ENCODE data around the gene LRCH1.
"Not testable (repeated sequence)": the region's sequence is repeated elsewhere in the genome, so short reads cannot be mapped to it uniquely, and the experiment has no call there.

Gene LRCH1

DNA sequence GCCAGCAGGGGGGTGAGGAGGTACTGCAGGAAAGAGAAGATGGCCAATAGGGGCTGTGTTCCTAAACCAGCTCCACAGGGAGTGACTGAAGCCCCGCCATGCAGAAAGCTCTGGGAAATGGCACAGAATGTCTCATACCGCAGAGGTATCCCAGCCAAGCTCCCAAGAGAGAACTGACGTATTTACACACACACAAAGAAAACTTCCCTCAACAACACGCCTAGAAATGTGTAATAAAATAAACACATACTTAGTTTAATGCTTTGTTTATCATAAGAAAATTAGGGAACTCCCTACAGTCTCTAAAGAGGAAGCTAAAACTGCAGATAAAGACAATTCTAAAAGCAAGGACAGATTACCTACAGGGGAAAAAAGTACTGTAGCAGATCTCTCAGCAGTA is 204.0 kb downstream of the LRCH1 start:
- H3K4me3 ChIP-seq (ENCODE audit: control insufficient read depth, low read depth, low read length), result no peak overlapping the region
- no peak for TF ChIP-seq CTCF (conservative IDR thresholded peaks at IDR 0.05; ENCODE audit: control insufficient read depth, insufficient read depth, low read depth, low read length)
- DNase-seq (ENCODE audit: low read depth), result peak; percentile 90

DNA sequence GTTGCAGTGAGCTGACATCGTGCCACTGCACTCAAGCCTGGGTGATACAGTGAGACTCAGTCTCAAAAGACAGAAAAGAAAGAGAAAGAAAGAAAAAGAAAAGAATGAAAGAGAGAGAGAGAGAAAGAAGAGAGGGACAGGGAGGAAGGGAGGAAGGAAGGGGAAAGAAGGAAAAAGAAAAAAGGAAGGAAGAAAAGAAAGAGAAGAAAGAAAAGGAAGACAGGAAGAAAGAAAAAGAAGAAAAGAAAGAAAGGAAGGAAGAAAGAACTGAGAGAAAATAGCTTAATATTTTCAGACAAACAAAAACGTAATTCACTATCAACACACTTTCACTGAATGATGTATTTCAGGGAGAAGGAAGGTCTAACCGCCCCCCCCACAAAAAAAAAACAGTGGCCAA is 204.7 kb downstream of the LRCH1 start:
- DNase-seq (ENCODE audit: low read depth), result no peak
- no peak for TF ChIP-seq CTCF (conservative IDR thresholded peaks at IDR 0.05; ENCODE audit: control insufficient read depth, insufficient read depth, low read depth, low read length)
- H3K4me3 ChIP-seq (ENCODE audit: control insufficient read depth, low read depth, low read length), result no peak overlapping the region

DNA sequence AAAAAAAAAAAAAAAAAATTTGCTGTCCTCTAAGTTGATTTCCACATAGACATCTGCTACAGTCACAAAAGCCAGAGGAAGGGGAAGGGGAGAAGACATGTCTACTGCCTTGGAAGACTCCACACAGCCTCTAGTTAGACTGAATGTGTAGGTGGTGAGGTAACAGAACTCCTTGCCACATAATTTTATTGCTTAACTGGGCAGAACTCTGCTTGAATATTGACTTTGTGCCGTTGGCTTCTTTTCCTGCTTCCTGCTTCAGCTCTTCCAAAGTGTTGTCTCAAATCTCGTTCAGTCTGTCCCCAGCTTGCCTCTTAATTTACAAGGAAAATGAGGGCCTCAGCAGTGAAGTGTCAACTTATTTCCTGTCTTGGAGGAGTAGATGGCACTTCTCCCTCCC is 206.9 kb downstream of the LRCH1 start:
- peak; percentile 20 for DNase-seq (ENCODE audit: low read depth)
- no peak for TF ChIP-seq CTCF (conservative IDR thresholded peaks at IDR 0.05; ENCODE audit: control insufficient read depth, insufficient read depth, low read depth, low read length)
- no peak overlapping the region for H3K4me3 ChIP-seq (ENCODE audit: control insufficient read depth, low read depth, low read length)

- H3K4me3 ChIP-seq (ENCODE audit: control insufficient read depth, low read depth, low read length), result no peak overlapping the region
- no peak for DNase-seq (ENCODE audit: low read depth)
- TF ChIP-seq CTCF (conservative IDR thresholded peaks at IDR 0.05; ENCODE audit: control insufficient read depth, insufficient read depth, low read depth, low read length), result no peak
Observed at GRCh38 chr13:46761174-46761573, 208.2 kb downstream of the LRCH1 start.

DNA sequence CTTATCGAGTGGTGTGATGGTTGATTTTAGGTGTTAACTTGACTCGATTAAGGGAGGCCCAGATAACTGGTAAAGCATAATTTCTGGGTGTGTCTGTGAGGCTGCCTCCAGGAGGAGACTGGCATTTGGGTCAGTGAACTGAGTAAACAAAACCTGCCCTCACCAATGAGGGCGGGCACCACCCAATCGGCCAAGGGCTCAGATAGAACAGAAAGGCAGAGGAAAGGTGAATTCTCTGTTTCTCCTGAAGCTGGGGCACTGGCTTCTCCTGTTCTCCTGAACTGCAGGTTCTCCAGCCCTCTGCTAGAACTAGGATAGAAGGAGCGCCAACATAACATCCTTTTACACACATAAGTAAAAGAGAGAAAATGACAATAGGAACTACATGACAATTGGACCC is 208.9 kb downstream of the LRCH1 start:
- TF ChIP-seq CTCF (conservative IDR thresholded peaks at IDR 0.05; ENCODE audit: control insufficient read depth, insufficient read depth, low read depth, low read length), result no peak
- no peak for DNase-seq (ENCODE audit: low read depth)
- no peak overlapping the region for H3K4me3 ChIP-seq (ENCODE audit: control insufficient read depth, low read depth, low read length)

GRCh38 chr13:46769925-46770324 is 217.0 kb downstream of the LRCH1 start:
- DNase-seq (ENCODE audit: low read depth), result not testable (repeated sequence)

DNA sequence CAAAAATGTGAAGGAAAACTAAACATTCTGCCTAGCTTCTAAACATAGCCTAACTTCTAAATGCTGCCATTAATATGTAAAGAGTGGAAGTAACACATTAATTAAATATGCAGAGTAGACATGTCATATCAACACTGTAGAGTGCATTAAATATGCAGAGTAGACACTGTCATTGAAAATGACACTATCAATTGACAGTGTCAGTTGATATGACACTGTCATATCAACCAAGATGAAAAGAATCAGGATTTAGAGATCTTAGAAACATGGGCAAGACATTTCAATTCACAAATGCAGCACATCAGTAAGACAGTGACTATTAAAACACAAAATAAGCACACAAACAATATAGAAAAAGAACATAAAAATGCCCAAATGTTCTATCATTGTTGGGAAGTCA is 218.7 kb downstream of the LRCH1 start:
- TF ChIP-seq CTCF (conservative IDR thresholded peaks at IDR 0.05; ENCODE audit: control insufficient read depth, insufficient read depth, low read depth, low read length), result no peak
- DNase-seq (ENCODE audit: low read depth), result no peak
- H3K4me3 ChIP-seq (ENCODE audit: control insufficient read depth, low read depth, low read length), result no peak overlapping the region

More at GRCh38 chr13:46769925-46770324, 217.0 kb downstream of the LRCH1 start:
- H3K4me3 ChIP-seq (ENCODE audit: control insufficient read depth, low read depth, low read length), result not testable (repeated sequence)

Data from fibroblast of mammary gland (primary cell).